ENCODE measurements around the gene FAM20C.
"Not testable (repeated sequence)": the region's sequence is repeated elsewhere in the genome, so short reads cannot be mapped to it uniquely, and the experiment has no call there.

FAM20C gene

DNA sequence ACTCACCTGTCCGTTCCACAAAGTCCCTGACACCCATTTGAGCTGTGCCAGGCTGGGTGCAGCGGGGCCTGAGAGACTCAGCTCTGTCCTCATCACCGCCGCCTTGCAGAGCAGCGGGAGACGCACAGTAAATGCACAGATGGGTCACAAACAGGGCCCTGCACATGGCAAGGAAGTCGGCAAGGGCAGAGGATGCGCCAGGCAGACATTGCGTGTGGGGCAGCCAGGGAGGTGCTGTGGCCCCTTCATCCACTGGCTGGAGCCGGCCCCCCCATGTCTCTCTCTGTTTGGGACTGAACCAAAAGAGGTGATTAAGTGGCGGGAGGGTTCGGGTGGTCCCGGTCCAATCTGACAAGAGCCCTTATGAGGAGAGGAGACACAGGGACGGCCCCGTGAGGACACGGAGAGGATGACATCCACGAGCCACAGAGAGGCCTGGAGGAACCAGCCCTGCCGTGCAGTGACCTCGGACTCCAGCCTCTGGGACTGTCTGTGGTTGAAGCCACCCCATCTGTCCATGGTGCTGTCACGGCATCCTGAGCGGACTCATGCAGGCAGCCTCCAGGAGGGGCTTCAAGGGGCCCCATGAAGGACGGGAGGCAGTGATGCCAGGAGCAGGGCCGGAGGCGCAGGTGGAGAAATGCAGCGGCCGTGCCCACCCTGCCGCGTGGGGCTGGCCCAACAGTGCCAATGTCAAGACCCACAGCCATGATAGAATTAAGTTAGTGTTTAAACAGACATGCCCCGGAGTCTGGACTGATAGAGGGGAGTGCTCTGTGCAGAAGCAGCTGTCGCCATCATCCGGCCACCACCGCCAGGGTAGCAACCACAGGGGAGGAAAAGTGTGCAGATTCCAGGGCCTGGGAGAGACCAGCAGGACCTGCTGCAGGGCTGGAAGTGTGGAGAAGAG lies 69.2 kb downstream of the FAM20C start:
- Histone ChIP-seq H3K4me1 (ENCODE audit: low read length) (0 out of 2 replicates have a peak, but pooled peaks cover 3% of the 10 kb centered on the region), H3K9ac (ENCODE audit: low read length) (no peak overlapping the region), H3K27ac (ENCODE audit: low read length) (no peak overlapping the region), H3K79me2 (ENCODE audit: low read length) (no peaks in the 10 kb centered on the region), H3K27me3 (ENCODE audit: low read depth, low read length) (no peaks in the 10 kb centered on the region), H3K4me3 (ENCODE audit: low read length) (no peak overlapping the region), H3K36me3 (replicated peaks; ENCODE audit: low read depth, low read length) (no peaks in the 10 kb centered on the region), H4K20me1 (ENCODE audit: insufficient read depth, low read length) (no peaks in the 10 kb centered on the region), H2AFZ (ENCODE audit: low read depth, low read length) (no peak overlapping the region), H3K4me2 (ENCODE audit: low read length) (no peak overlapping the region), H3K9me3 (ENCODE audit: insufficient read depth, low read length) (no peaks in the 10 kb centered on the region)
- TF ChIP-seq, protein P1, sequence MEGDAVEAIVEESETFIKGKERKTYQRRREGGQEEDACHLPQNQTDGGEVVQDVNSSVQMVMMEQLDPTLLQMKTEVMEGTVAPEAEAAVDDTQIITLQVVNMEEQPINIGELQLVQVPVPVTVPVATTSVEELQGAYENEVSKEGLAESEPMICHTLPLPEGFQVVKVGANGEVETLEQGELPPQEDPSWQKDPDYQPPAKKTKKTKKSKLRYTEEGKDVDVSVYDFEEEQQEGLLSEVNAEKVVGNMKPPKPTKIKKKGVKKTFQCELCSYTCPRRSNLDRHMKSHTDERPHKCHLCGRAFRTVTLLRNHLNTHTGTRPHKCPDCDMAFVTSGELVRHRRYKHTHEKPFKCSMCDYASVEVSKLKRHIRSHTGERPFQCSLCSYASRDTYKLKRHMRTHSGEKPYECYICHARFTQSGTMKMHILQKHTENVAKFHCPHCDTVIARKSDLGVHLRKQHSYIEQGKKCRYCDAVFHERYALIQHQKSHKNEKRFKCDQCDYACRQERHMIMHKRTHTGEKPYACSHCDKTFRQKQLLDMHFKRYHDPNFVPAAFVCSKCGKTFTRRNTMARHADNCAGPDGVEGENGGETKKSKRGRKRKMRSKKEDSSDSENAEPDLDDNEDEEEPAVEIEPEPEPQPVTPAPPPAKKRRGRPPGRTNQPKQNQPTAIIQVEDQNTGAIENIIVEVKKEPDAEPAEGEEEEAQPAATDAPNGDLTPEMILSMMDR (IDR thresholded peaks at IDR 0.05; ENCODE audit: low read depth, low read length) = no peak
- no peak for TF ChIP-seq EZH2phosphoT487 (IDR thresholded peaks at IDR 0.05; ENCODE audit: low read depth)

- H3K79me2 ChIP-seq (ENCODE audit: low read length) = no peaks in the 10 kb centered on the region
- H3K4me2 ChIP-seq (ENCODE audit: low read length) = peak overlapping the region; percentile 37; the same call in 1 of the 2 replicates
- H3K36me3 ChIP-seq (replicated peaks; ENCODE audit: low read depth, low read length) = no peaks in the 10 kb centered on the region
- no peaks in the 10 kb centered on the region for H3K27me3 ChIP-seq (ENCODE audit: low read depth, low read length)
- H2AFZ ChIP-seq (ENCODE audit: low read depth, low read length) = no peak overlapping the region
- no peaks in the 10 kb centered on the region for H3K9me3 ChIP-seq (ENCODE audit: insufficient read depth, low read length)
- no peak overlapping the region for H3K27ac ChIP-seq (ENCODE audit: low read length)
- TF ChIP-seq EZH2phosphoT487 (IDR thresholded peaks at IDR 0.05; ENCODE audit: low read depth) = no peak
- TF ChIP-seq, protein P1 (IDR thresholded peaks at IDR 0.05; ENCODE audit: low read depth, low read length) = no peak
- no peaks in the 10 kb centered on the region for H4K20me1 ChIP-seq (ENCODE audit: insufficient read depth, low read length)
- 0 out of 2 replicates have a peak, but pooled peaks cover 3% of the 10 kb centered on the region for H3K4me1 ChIP-seq (ENCODE audit: low read length)
- no peak overlapping the region for H3K4me3 ChIP-seq (ENCODE audit: low read length)
- H3K9ac ChIP-seq (ENCODE audit: low read length) = no peak overlapping the region
Observed at GRCh38 chr7:262251-262572, 69.8 kb downstream of the FAM20C start.

DNA sequence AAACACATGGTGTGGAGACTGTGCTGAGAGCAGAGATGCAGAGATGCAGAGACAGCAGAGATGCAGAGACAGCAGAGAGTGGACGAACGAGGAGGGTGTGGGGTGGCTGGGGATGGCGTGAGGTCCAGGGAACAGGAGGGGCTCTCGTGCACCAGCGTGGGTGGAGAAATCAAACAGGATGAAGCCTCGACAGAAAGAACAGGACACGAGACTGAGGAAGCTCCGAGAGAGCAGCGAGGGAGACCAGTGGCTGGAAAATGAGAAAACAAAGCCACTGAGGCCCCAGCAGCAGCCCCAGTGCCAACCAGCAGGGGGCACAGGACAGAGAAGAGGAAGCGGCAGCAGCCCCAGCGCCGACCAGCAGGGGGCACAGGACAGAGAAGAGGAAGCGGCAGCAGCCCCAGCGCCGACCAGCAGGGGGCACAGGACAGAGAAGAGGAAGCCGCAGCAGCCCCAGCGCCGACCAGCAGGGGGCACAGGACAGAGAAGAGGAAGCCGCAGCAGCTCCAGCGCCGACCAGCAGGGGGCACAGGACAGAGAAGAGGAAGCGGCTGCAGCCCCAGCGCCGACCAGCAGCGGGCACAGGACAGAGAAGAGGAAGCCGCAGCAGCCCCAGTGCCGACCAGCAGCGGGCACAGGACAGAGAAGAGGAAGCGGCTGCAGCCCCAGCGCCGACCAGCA lies 70.4 kb downstream of the FAM20C start:
- Histone ChIP-seq H3K4me3 (ENCODE audit: low read length) (peak overlapping the region; percentile 46), H3K4me2 (ENCODE audit: low read length) (peak overlapping the region; percentile 37; the same call in 1 of the 2 replicates)
- H3K9ac ChIP-seq (ENCODE audit: low read length); H3K79me2 ChIP-seq (ENCODE audit: low read length); H3K4me1 ChIP-seq (ENCODE audit: low read length); H3K9me3 ChIP-seq (ENCODE audit: insufficient read depth, low read length); H3K36me3 ChIP-seq (replicated peaks; ENCODE audit: low read depth, low read length); H2AFZ ChIP-seq (ENCODE audit: low read depth, low read length); H4K20me1 ChIP-seq (ENCODE audit: insufficient read depth, low read length); H3K27ac ChIP-seq (ENCODE audit: low read length); H3K27me3 ChIP-seq (ENCODE audit: low read depth, low read length): not testable (repeated sequence)
- TF ChIP-seq, protein P1 (IDR thresholded peaks at IDR 0.05; ENCODE audit: low read depth, low read length) = 0 out of 2 replicates have a peak, but pooled peaks have one; percentile 14
